ENCODE results near the gene ACSF2.

The ACSF2 gene

DNA sequence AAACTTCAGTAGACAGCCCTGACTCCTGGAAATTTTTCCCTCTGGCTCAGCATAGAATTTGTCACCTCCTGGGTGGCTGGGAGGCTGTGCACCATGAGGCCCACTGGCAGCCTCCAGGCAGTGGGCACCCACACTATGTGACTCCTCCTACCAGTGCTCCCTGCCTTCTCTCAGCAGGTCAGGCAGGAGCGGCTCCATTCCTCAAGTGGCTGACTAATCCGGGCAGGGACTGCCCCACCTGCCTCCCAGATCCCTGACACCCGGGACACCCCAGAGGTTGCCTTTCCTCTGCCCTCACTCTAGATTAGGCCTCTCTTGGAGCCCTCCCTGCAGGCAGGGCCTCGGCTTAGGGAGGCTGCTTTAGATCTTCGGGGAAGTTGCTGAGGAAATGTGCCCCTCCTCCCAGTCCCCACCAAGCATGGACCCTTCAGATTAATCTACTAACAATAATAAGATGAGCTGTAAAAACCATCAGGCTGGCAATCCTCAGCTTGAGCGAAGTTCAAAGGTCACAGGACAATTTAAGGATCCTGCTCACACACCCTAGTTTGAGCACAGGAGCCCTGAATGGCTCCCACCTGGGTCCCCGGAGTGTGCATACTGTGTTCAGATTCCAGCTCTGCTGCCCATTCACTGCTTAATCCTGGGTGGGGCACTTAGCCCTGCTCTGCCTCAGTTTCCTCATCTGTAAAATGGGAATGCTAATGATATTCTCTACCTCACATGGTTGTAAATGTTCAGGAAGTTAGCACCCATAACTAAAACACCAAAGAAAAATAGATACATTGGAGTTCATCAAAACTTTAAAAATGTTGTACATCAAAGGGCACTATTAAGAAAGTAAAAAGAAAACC is 72.2 kb downstream of the ACSF2 start:
- Mint-ChIP-seq H3K27ac (no peak overlapping the region), H3K27me3 (ENCODE audit: low read depth, poor library complexity) (no peaks in the 10 kb centered on the region), H3K4me1 (peaks cover 18% of the 10 kb centered on the region), H3K36me3 (ENCODE audit: low read depth) (no peaks in the 10 kb centered on the region), H3K9me3 (no peaks in the 10 kb centered on the region), H3K4me3 (no peak overlapping the region)
- DNase-seq: no peak
- TF ChIP-seq, protein P1, sequence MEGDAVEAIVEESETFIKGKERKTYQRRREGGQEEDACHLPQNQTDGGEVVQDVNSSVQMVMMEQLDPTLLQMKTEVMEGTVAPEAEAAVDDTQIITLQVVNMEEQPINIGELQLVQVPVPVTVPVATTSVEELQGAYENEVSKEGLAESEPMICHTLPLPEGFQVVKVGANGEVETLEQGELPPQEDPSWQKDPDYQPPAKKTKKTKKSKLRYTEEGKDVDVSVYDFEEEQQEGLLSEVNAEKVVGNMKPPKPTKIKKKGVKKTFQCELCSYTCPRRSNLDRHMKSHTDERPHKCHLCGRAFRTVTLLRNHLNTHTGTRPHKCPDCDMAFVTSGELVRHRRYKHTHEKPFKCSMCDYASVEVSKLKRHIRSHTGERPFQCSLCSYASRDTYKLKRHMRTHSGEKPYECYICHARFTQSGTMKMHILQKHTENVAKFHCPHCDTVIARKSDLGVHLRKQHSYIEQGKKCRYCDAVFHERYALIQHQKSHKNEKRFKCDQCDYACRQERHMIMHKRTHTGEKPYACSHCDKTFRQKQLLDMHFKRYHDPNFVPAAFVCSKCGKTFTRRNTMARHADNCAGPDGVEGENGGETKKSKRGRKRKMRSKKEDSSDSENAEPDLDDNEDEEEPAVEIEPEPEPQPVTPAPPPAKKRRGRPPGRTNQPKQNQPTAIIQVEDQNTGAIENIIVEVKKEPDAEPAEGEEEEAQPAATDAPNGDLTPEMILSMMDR (IDR thresholded peaks at IDR 0.05): no peak

DNA sequence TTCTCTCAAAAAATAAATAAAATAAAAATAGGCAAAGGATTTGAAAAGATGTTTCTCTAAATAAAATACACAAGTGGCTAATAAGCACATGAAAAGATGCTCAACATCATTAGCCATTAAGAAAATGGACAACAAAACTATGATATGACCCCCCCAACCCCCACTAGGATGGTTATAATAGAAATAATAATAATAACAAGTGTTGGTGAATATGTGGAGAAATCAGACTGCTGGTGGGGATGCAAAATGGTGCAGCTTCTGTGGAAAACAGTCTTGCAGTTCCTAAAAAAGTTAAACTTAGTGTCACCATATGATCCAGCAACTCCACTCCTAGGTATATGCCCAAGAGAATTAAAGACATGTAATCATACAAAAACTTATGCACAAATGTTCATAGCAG is 73.3 kb downstream of the ACSF2 start:
- peaks cover 28% of the 10 kb centered on the region for H3K4me1 Mint-ChIP-seq
- H3K4me3 Mint-ChIP-seq: no peak overlapping the region
- DNase-seq: no peak
- no peak overlapping the region for H3K27ac Mint-ChIP-seq
- no peaks in the 10 kb centered on the region for H3K9me3 Mint-ChIP-seq
- TF ChIP-seq, protein P1 (IDR thresholded peaks at IDR 0.05): no peak
- H3K27me3 Mint-ChIP-seq (ENCODE audit: low read depth, poor library complexity): no peaks in the 10 kb centered on the region
- no peaks in the 10 kb centered on the region for H3K36me3 Mint-ChIP-seq (ENCODE audit: low read depth)

DNA sequence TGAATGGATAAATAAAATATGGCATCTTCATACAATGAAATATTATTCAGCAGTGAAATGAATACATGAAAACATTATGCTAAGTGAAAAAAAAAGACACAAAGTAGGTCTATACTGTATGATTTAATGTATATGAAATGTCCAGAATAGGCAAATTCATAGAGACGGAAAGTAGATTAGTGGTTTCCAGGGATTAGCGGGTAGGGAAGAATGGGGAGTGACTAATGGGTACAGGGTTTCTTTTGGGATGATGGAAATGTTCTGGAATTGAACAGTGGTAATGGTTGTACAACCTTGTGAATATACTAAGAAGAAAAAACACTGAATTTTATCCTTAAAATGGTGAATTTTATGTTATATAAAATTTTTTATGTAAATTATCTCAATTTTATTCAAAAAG is 73.7 kb downstream of the ACSF2 start:
- H3K27ac Mint-ChIP-seq: no peak overlapping the region
- TF ChIP-seq, protein P1 (IDR thresholded peaks at IDR 0.05): no peak
- no peak overlapping the region for H3K4me3 Mint-ChIP-seq
- H3K4me1 Mint-ChIP-seq: peaks cover 32% of the 10 kb centered on the region
- DNase-seq: no peak
- no peaks in the 10 kb centered on the region for H3K9me3 Mint-ChIP-seq
- no peaks in the 10 kb centered on the region for H3K36me3 Mint-ChIP-seq (ENCODE audit: low read depth)
- H3K27me3 Mint-ChIP-seq (ENCODE audit: low read depth, poor library complexity): no peaks in the 10 kb centered on the region

DNA sequence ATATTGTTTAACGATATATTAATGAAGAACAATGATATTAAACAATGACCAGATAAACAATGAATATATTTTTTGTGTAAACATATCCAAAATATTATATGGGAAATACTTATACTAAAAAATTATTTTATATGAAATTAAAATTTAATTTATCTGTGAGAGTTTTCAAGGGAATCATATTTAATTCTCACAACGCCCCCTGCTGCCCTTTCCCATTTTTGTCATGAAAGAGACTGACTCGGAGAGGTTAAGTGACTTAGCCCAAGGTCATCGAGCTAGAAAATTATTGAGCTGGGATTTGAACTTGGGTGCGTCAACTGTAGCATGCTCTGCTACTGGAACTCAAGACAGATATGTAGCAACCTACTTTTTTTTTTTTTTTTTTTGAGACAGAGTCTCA is 75.0 kb downstream of the ACSF2 start:
- Mint-ChIP-seq H3K27me3 (ENCODE audit: low read depth, poor library complexity) (peaks cover 3% of the 10 kb centered on the region), H3K4me1 (peaks cover 46% of the 10 kb centered on the region), H3K4me3 (no peak overlapping the region), H3K9me3 (no peaks in the 10 kb centered on the region), H3K36me3 (ENCODE audit: low read depth) (no peaks in the 10 kb centered on the region), H3K27ac (no peak overlapping the region)
- DNase-seq: peak; percentile 39
- TF ChIP-seq, protein P1 (IDR thresholded peaks at IDR 0.05): peak; percentile 43

DNA sequence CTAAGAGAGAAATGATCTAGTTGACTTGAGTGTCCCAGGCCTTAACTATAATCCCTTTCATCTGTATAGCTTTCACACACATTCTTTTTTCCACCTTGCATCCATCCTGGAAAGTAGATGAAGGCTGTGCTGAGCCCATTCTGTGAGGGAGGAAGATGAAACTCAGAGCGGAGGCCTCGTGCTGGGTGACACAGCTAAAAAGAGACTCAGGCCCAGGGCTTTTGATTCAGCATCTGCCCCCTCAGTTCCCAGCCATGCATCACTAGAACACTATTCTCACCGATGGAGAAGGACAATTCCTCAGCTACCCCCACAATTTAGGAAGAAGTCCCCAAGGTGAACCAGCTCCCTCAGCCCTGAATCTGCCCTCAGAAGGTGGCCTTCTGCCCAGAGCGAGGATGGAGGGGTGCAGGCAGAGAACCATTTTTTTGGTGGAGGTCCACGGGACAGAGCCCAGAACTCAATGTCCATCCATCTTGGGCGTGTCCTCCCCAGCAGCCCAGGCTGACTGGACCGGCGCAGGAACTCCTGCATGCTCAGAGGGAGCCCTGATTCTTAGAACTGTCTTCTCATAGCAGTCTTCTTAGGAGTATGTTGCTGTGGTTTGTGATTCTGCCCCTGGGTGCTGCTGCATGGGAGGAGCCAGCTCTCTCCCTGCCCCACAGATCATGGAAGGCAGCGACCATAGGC is 76.4 kb downstream of the ACSF2 start:
- peaks cover 9% of the 10 kb centered on the region for H3K27me3 Mint-ChIP-seq (ENCODE audit: low read depth, poor library complexity)
- TF ChIP-seq, protein P1 (IDR thresholded peaks at IDR 0.05): no peak
- peaks cover 51% of the 10 kb centered on the region for H3K4me1 Mint-ChIP-seq
- no peaks in the 10 kb centered on the region for H3K36me3 Mint-ChIP-seq (ENCODE audit: low read depth)
- H3K4me3 Mint-ChIP-seq: no peak overlapping the region
- H3K27ac Mint-ChIP-seq: peak overlapping the region; percentile 33
- H3K9me3 Mint-ChIP-seq: no peaks in the 10 kb centered on the region
- no peak for DNase-seq
